ENCODE results near the gene RAB4A. TPM values are rescaled to one million over a fixed set of nuclear protein-coding genes. Genes with fewer than 3 reads are reported as not detected.

The RAB4A gene
- total RNA-seq, 3 donors from 2014 or later (not counting 1 experiment from before 2014, with no cell fraction given): 31.2 to 47.1 (median 31.6) TPM

GRCh38 chr1:229231754-229232119 is 39.2 kb upstream of the RAB4A start:
- peaks cover 7 to 10% of the 10 kb centered on the region in 2 donors for H3K4me1 Mint-ChIP-seq
- TF ChIP-seq, protein P1, sequence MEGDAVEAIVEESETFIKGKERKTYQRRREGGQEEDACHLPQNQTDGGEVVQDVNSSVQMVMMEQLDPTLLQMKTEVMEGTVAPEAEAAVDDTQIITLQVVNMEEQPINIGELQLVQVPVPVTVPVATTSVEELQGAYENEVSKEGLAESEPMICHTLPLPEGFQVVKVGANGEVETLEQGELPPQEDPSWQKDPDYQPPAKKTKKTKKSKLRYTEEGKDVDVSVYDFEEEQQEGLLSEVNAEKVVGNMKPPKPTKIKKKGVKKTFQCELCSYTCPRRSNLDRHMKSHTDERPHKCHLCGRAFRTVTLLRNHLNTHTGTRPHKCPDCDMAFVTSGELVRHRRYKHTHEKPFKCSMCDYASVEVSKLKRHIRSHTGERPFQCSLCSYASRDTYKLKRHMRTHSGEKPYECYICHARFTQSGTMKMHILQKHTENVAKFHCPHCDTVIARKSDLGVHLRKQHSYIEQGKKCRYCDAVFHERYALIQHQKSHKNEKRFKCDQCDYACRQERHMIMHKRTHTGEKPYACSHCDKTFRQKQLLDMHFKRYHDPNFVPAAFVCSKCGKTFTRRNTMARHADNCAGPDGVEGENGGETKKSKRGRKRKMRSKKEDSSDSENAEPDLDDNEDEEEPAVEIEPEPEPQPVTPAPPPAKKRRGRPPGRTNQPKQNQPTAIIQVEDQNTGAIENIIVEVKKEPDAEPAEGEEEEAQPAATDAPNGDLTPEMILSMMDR (IDR thresholded peaks at IDR 0.05): no peak
- peaks cover 33 to 52% of the 10 kb centered on the region in 2 donors for H3K27me3 Mint-ChIP-seq (ENCODE audit: low read depth in 2 of 2)
- H3K9me3 ChIP-seq (ENCODE audit: control insufficient read depth, insufficient read depth, low read length): no peaks in the 10 kb centered on the region
- H3K4me3 Mint-ChIP-seq: no peak overlapping the region
- ATAC-seq (no peak), DNase-seq (no peak)
- intact Hi-C loops (cut with micrococcal nuclease): no loop called here
- H3K27me3 ChIP-seq (ENCODE audit: control insufficient read depth, insufficient read depth, low read length): peaks cover 8% of the 10 kb centered on the region
- H3K4me1 ChIP-seq (ENCODE audit: control insufficient read depth, insufficient read depth, low read length): peaks cover 8% of the 10 kb centered on the region
- no peak overlapping the region for H3K27ac ChIP-seq (ENCODE audit: low read length)
- H3K36me3 Mint-ChIP-seq: no peaks in the 10 kb centered on the region
- H3K27ac Mint-ChIP-seq: no peak overlapping the region
- no peak overlapping the region for H3K4me3 ChIP-seq (ENCODE audit: low read length)
- no peaks in the 10 kb centered on the region for H3K9me3 Mint-ChIP-seq
- H3K36me3 ChIP-seq (ENCODE audit: control insufficient read depth, insufficient read depth, low read length): no peaks in the 10 kb centered on the region
- WGBS (ENCODE audit: insufficient coverage): 67% methylated on average over 3 of the region's 3 CpGs

DNA sequence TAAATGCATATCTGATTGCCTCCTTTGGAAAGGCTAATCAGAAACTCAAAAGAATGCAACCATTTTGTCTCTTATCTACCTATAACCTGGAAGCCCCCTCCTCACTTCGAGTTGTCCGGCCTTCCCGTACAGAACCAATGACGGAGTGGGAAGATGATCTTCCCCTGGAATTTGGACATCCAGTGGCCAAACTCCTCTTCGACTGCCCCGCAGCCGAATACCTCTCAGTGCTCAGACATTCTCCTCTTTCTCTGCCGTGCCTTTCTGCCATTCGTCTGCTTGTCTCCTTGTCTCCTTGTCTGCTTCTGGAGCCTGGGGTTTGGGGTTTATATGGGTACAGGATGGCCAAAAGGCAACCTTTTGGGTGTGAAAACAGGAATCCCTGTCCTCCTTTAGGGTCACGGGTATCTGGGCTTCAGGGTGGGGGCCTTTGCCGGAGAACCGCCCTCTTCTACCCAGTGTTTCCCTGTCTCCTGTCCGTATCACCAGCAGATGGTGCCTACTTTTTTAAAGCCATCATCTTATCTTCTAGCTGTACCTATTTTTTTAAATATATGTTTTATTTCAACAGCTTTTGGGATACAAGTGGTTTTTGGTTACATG is 35.9 kb upstream of the RAB4A start:
- Histone ChIP-seq H3K4me1 (ENCODE audit: control insufficient read depth, insufficient read depth, low read length) (no peaks in the 10 kb centered on the region), H3K9me3 (ENCODE audit: control insufficient read depth, insufficient read depth, low read length) (no peaks in the 10 kb centered on the region), H3K27me3 (ENCODE audit: control insufficient read depth, insufficient read depth, low read length) (peaks cover 3% of the 10 kb centered on the region), H3K36me3 (ENCODE audit: control insufficient read depth, insufficient read depth, low read length) (no peaks in the 10 kb centered on the region), H3K27ac (ENCODE audit: low read length) (no peak overlapping the region), H3K4me3 (ENCODE audit: low read length) (no peak overlapping the region)
- TF ChIP-seq, protein P1 (IDR thresholded peaks at IDR 0.05): no peak
- intact Hi-C loops (cut with micrococcal nuclease): no loop called here
- Mint-ChIP-seq H3K27ac (no peak overlapping the region), H3K36me3 (no peaks in the 10 kb centered on the region), H3K4me1 (no peaks in the 10 kb centered on the region), H3K4me3 (no peak overlapping the region), H3K27me3 (ENCODE audit: low read depth in 2 of 2) (peaks cover 24 to 33% of the 10 kb centered on the region in 2 donors), H3K9me3 (no peaks in the 10 kb centered on the region)
- ATAC-seq (no peak), DNase-seq (no peak)
- 92% methylated on average over 13 of the region's 13 CpGs for WGBS (ENCODE audit: insufficient coverage)

- no peaks in the 10 kb centered on the region for H3K9me3 Mint-ChIP-seq
- peaks cover 14 to 17% of the 10 kb centered on the region in 2 donors for H3K27me3 Mint-ChIP-seq (ENCODE audit: low read depth in 2 of 2)
- Histone ChIP-seq H3K27ac (ENCODE audit: low read length) (no peak overlapping the region), H3K36me3 (ENCODE audit: control insufficient read depth, insufficient read depth, low read length) (no peaks in the 10 kb centered on the region), H3K27me3 (ENCODE audit: control insufficient read depth, insufficient read depth, low read length) (no peaks in the 10 kb centered on the region), H3K9me3 (ENCODE audit: control insufficient read depth, insufficient read depth, low read length) (no peaks in the 10 kb centered on the region), H3K4me1 (ENCODE audit: control insufficient read depth, insufficient read depth, low read length) (no peaks in the 10 kb centered on the region), H3K4me3 (ENCODE audit: low read length) (no peak overlapping the region)
- DNase-seq: no peak
- ATAC-seq: no peak
- H3K4me3 Mint-ChIP-seq: no peak overlapping the region
- no peak overlapping the region for H3K27ac Mint-ChIP-seq
- no peaks in the 10 kb centered on the region for H3K4me1 Mint-ChIP-seq
- no peaks in the 10 kb centered on the region for H3K36me3 Mint-ChIP-seq
- WGBS (ENCODE audit: insufficient coverage): 86% methylated on average over 2 of the region's 2 CpGs
- TF ChIP-seq, protein P1 (IDR thresholded peaks at IDR 0.05): no peak
- intact Hi-C loops (cut with micrococcal nuclease): no loop called here
Measured at GRCh38 chr1:229237320-229237719, 33.6 kb upstream of the RAB4A start.

DNA sequence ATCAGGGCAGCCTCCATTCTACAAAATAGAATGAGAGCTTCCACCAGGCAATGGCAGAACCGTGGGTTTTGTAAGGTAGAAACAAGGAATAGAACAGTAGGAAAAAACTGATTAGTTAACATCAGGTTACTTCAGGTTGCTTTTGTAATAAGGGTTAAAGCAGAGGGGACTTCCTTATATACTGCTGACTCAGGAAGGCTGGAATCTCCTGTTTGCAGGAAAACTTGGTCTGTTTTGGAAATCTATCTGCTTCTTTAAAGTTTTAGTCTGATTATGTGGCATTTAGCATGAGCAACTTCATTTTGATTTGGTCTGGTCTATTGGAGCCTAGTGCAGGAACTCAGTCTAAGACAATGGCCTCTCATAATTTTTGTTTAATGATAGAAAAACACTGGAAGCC is 32.7 kb upstream of the RAB4A start:
- Mint-ChIP-seq H3K27ac (no peak overlapping the region), H3K4me3 (no peak overlapping the region), H3K4me1 (no peaks in the 10 kb centered on the region), H3K9me3 (no peaks in the 10 kb centered on the region), H3K36me3 (no peaks in the 10 kb centered on the region), H3K27me3 (ENCODE audit: low read depth in 2 of 2) (peaks cover 14 to 17% of the 10 kb centered on the region in 2 donors)
- Histone ChIP-seq H3K4me3 (ENCODE audit: low read length) (no peak overlapping the region), H3K27me3 (ENCODE audit: control insufficient read depth, insufficient read depth, low read length) (no peaks in the 10 kb centered on the region), H3K9me3 (ENCODE audit: control insufficient read depth, insufficient read depth, low read length) (no peaks in the 10 kb centered on the region), H3K4me1 (ENCODE audit: control insufficient read depth, insufficient read depth, low read length) (no peaks in the 10 kb centered on the region), H3K27ac (ENCODE audit: low read length) (no peak overlapping the region), H3K36me3 (ENCODE audit: control insufficient read depth, insufficient read depth, low read length) (no peaks in the 10 kb centered on the region)
- 71% methylated on average over 1 of the region's 1 CpG for WGBS (ENCODE audit: insufficient coverage)
- TF ChIP-seq, protein P1 (IDR thresholded peaks at IDR 0.05): no peak
- no peak for ATAC-seq
- no peak for DNase-seq
- intact Hi-C loops (cut with micrococcal nuclease): no loop called here
